ENCODE data around the gene URM1. TPM values are rescaled to one million over a fixed set of nuclear protein-coding genes. Genes with fewer than 3 reads are reported as not detected.

The URM1 gene
- total and polyA plus RNA-seq, 7 donors: 16.3 to 73.3 (median 25.1) TPM

DNA sequence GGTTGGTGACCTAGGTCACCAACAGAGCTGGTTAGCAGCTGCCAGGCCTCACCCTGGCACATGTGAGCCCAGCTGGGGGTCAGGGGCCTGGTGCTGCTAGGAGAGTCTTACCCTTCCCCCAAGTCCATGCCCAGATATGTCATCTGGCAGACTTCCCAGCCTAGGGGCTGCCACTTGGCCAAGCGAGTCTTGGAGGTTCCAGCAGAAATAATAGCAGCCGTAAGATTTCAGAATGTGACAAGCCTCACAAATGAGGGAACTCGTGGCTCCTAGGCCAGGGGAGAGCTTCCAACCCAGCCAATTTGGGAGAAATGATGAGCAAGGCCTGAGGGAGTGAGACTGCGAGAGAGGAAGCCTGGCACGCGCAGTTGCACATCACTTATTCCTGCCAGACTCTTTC, 11.1 kb downstream of the URM1 start:
- Histone ChIP-seq H3K27ac (no peak overlapping the region), H3K27me3 (no peaks in the 10 kb centered on the region), H3K4me1 (no peaks in the 10 kb centered on the region), H3K36me3 (peaks cover 6 to 75% (median 21%) of the 10 kb centered on the region in 4 donors), H3K9me3 (no peaks in the 10 kb centered on the region), H3K4me3 (no peak overlapping the region)
- no peak for DNase-seq
- WGBS, 2 donors: 84 to 89% methylated on average over 6 of the region's 6 CpGs
- TF ChIP-seq, protein P1, sequence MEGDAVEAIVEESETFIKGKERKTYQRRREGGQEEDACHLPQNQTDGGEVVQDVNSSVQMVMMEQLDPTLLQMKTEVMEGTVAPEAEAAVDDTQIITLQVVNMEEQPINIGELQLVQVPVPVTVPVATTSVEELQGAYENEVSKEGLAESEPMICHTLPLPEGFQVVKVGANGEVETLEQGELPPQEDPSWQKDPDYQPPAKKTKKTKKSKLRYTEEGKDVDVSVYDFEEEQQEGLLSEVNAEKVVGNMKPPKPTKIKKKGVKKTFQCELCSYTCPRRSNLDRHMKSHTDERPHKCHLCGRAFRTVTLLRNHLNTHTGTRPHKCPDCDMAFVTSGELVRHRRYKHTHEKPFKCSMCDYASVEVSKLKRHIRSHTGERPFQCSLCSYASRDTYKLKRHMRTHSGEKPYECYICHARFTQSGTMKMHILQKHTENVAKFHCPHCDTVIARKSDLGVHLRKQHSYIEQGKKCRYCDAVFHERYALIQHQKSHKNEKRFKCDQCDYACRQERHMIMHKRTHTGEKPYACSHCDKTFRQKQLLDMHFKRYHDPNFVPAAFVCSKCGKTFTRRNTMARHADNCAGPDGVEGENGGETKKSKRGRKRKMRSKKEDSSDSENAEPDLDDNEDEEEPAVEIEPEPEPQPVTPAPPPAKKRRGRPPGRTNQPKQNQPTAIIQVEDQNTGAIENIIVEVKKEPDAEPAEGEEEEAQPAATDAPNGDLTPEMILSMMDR (IDR thresholded peaks at IDR 0.05): no peak
- TF ChIP-seq EP300 (IDR thresholded peaks at IDR 0.05) (no peak), POLR2AphosphoS5 (IDR thresholded peaks at IDR 0.05) (no peak), POLR2A (IDR thresholded peaks at IDR 0.05) (no peak)
- intact Hi-C loops (cut with DNase I): no loop called here

DNA sequence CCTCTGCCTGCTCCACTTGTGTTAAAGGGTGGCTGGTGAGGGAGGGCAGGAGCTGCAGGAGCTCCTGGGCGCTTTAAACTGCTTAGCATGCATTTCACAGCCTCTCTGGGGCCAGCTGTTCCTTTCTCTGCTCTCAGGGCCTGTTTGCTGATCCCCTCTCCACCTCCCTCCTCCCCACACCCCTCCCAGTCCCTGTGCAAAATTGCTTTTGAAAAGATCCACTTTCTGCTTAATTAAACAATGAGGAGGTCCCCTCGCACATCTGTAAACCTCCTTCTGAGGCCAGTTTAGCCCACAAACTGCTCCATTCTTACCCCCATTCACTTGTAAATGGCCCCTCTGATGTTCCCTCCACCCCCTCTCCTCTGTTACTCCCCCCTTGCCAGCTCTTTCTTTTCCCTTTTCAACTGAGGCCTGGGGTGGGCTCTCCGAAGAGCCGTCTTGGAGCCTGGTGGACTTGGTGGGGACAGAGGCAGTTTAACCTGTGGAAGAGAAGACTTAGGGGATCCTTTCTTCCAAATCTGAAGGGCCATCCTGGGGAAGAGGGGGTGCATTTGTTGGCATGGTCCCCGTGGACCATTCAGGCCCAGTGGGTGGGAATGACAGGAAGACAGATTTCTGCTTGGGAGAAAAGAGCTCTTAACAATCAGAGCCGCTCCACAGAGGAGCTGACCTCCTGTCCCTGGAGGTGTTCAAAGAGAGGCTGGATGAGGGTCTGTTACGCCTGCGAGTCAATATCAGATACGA, 12.0 kb downstream of the URM1 start:
- intact Hi-C loops (cut with DNase I): no loop called here
- 86 to 91% methylated on average over 9 of the region's 9 CpGs for WGBS, 2 donors
- no peaks in the 10 kb centered on the region for H3K9me3 ChIP-seq
- peaks cover 8 to 77% (median 30%) of the 10 kb centered on the region in 4 donors for H3K36me3 ChIP-seq
- TF ChIP-seq POLR2A (IDR thresholded peaks at IDR 0.05) (no peak), EP300 (IDR thresholded peaks at IDR 0.05) (no peak), POLR2AphosphoS5 (IDR thresholded peaks at IDR 0.05) (no peak)
- TF ChIP-seq, protein P1 (IDR thresholded peaks at IDR 0.05): no peak
- no peaks in the 10 kb centered on the region for H3K4me1 ChIP-seq
- no peaks in the 10 kb centered on the region for H3K27me3 ChIP-seq
- no peak overlapping the region for H3K4me3 ChIP-seq
- no peak for DNase-seq
- H3K27ac ChIP-seq: no peak overlapping the region

- peaks cover 9 to 77% (median 34%) of the 10 kb centered on the region in 4 donors for H3K36me3 ChIP-seq
- WGBS, 2 donors: 90 to 96% methylated on average over 8 of the region's 8 CpGs
- TF ChIP-seq POLR2A (IDR thresholded peaks at IDR 0.05) (no peak), POLR2AphosphoS5 (IDR thresholded peaks at IDR 0.05) (no peak), EP300 (IDR thresholded peaks at IDR 0.05) (no peak)
- TF ChIP-seq, protein P1 (IDR thresholded peaks at IDR 0.05): no peak
- no peaks in the 10 kb centered on the region for H3K27me3 ChIP-seq
- no peak for DNase-seq
- H3K4me3 ChIP-seq: no peak overlapping the region
- no peaks in the 10 kb centered on the region for H3K4me1 ChIP-seq
- H3K9me3 ChIP-seq: no peaks in the 10 kb centered on the region
- intact Hi-C loops (cut with DNase I): no loop called here
- H3K27ac ChIP-seq: no peak overlapping the region
Measured at GRCh38 chr9:128383791-128384190, 12.6 kb downstream of the URM1 start.

- Histone ChIP-seq H3K4me1 (no peaks in the 10 kb centered on the region), H3K36me3 (peaks cover 7 to 77% (median 39%) of the 10 kb centered on the region in 4 donors), H3K27ac (no peak overlapping the region), H3K9me3 (no peaks in the 10 kb centered on the region), H3K27me3 (no peaks in the 10 kb centered on the region), H3K4me3 (no peak overlapping the region)
- no peak for DNase-seq
- TF ChIP-seq EP300 (IDR thresholded peaks at IDR 0.05) (no peak), POLR2A (IDR thresholded peaks at IDR 0.05) (no peak), POLR2AphosphoS5 (IDR thresholded peaks at IDR 0.05) (no peak)
- TF ChIP-seq, protein P1 (IDR thresholded peaks at IDR 0.05): no peak
- intact Hi-C loops (cut with DNase I): no loop called here
- WGBS, 2 donors: 89 to 94% methylated on average over 7 of the region's 7 CpGs
Measured at GRCh38 chr9:128384801-128385495, 13.8 kb downstream of the URM1 start.

Data from sigmoid colon (tissue), 7 donors.